HepG2 (cell line): ENCODE measurements around the gene ZFYVE27. TPM values are rescaled to one million over a fixed set of nuclear protein-coding genes. Genes with fewer than 3 reads are reported as not detected.
A peak's percentile ranks its signal among the peaks of the same experiment; 100 is the strongest.

Experiments
- CREM ChIP-seq, 2 experiments: sonication (generic) in 1 of 2; formaldehyde crosslinking in 1 of 2; IDR thresholded peaks; 2 replicates each; pipeline versions ENCODE4 v1.4.0 to v1.6.1; 2016 to 2020; ENCODE audit warnings: antibody characterized with exemption in 1 of 2, mild to moderate bottlenecking in 1 of 2, missing genetic modification reagents in 1 of 2
- DNMT1 ChIP-seq: sonication (generic); formaldehyde crosslinking; IDR thresholded peaks from 2 replicates; pipeline ENCODE4 v1.5.1; 2020; ENCODE audit warnings: mild to moderate bottlenecking, missing genetic modification reagents
- GTF2F1 ChIP-seq: fragments of 150-350 bp; IDR thresholded peaks from 2 replicates; pipeline ENCODE4 v1.6.1; 2014; ENCODE audit warnings: low read length
- HBP1 ChIP-seq: IDR thresholded peaks from 2 replicates; pipeline ENCODE4 v1.6.1; 2016; ENCODE audit warnings: low read depth, control low read depth
- HNF1A ChIP-seq, 2 experiments: sonication (generic) in 1 of 2; formaldehyde crosslinking in 1 of 2; IDR thresholded peaks; 2 replicates each; pipeline versions ENCODE4 v1.4.0 to v1.6.1; 2016 to 2020; ENCODE audit warnings: borderline replicate concordance in 1 of 2, low read depth in 1 of 2, mild to moderate bottlenecking in 1 of 2, missing genetic modification reagents in 1 of 2
- MED8 ChIP-seq: sonication (generic); formaldehyde crosslinking; IDR thresholded peaks from 2 replicates; pipeline ENCODE4 v1.8.1; 2023; ENCODE audit warnings: mild to moderate bottlenecking, missing genetic modification reagents; ENCODE audit not compliant: insufficient replicate concordance
- POLR2A ChIP-seq, 2 experiments: IDR thresholded peaks; 2 replicates each; pipeline ENCODE4 v1.6.1; 2011; ENCODE audit warnings: low read depth in 2 of 2, low read length in 2 of 2, mild to moderate bottlenecking in 1 of 2, moderate library complexity in 1 of 2; ENCODE audit not compliant: insufficient read depth in 1 of 2
- PRPF4 ChIP-seq: fragments of 200-400 bp; formaldehyde crosslinking; IDR thresholded peaks from 2 replicates; pipeline ENCODE4 v1.6.1; 2016; ENCODE audit warnings: low read length, low read depth; ENCODE audit not compliant: poor library complexity, severe bottlenecking
- RBM39 ChIP-seq: fragments of 200-400 bp; formaldehyde crosslinking; IDR thresholded peaks from one replicate; pipeline ENCODE4 v1.6.1; 2018; ENCODE audit warnings: antibody characterized with exemption, mild to moderate bottlenecking, low read depth, low read length; ENCODE audit not compliant: poor library complexity, severe bottlenecking
- SP2 ChIP-seq: sonication (generic); formaldehyde crosslinking; IDR thresholded peaks from 2 replicates; pipeline ENCODE4 v1.5.1; 2020; ENCODE audit warnings: mild to moderate bottlenecking, missing genetic modification reagents
- XRCC5 ChIP-seq: fragments of 200-400 bp; formaldehyde crosslinking; optimal IDR thresholded peaks from 2 replicates; pipeline ENCODE3; 2017; ENCODE audit warnings: mild to moderate bottlenecking, low read length
- ZBTB25 ChIP-seq: IDR thresholded peaks from 2 replicates; pipeline ENCODE4 v1.6.1; 2018; ENCODE audit warnings: missing genetic modification reagents
- ZBTB4 ChIP-seq: sonication (generic); formaldehyde crosslinking; IDR thresholded peaks from 2 replicates; pipeline ENCODE4 v1.4.0; 2020; ENCODE audit warnings: missing genetic modification reagents, mild to moderate bottlenecking, borderline replicate concordance
- ZNF713 ChIP-seq: sonication (generic); formaldehyde crosslinking; IDR thresholded peaks from 2 replicates; pipeline ENCODE4 v1.4.0; 2020; ENCODE audit warnings: mild to moderate bottlenecking, missing genetic modification reagents
- ZNF724P ChIP-seq: sonication (generic); formaldehyde crosslinking; IDR thresholded peaks from 2 replicates; pipeline ENCODE4 v1.8.0; 2022; ENCODE audit warnings: missing genetic modification reagents, borderline replicate concordance
- ZSCAN22 ChIP-seq: sonication (generic); formaldehyde crosslinking; IDR thresholded peaks from 2 replicates; pipeline ENCODE4 v1.4.0; 2020; ENCODE audit warnings: mild to moderate bottlenecking, missing genetic modification reagents
- polyA plus RNA-seq, 8 experiments: library from polyadenylated mRNA; depleted of rRNA in 3 of 8; stranded (reverse) in 7 of 8; unstranded in 1 of 8; fragments of >200 nt; fragmentation: Illumina TruSeq in 4 of 8; extraction: Trizol in 4 of 8; gene quantifications; 2 replicates each; pipeline versions ENCODE4 v1.2.1 to v1.2.3, GENCODE V29; 2011 to 2016; ENCODE audit warnings: low read depth in 4 of 8, missing spikeins in 1 of 8, mixed read lengths in 1 of 8; ENCODE audit not compliant: insufficient read depth in 1 of 8
- total RNA-seq, 5 experiments: library from RNA; depleted of rRNA; stranded (reverse); fragments of >200 nt; fragmentation: Illumina TruSeq; extraction: Trizol; gene quantifications; 2 replicates each; pipeline ENCODE4 v1.2.3, GENCODE V29; 2016; ENCODE audit warnings: low read depth in 1 of 5

ZFYVE27 gene
- total and polyA plus RNA-seq, 2 of the 13 experiments (the other 11 are each of a cell fraction or from before 2014, with no cell fraction given): 19.7 to 20.5 TPM

- no peak for TF ChIP-seq HBP1 (CRISPR knock-in tag)
- peak; percentile 95 for TF ChIP-seq XRCC5
- TF ChIP-seq CREM (IDR thresholded peaks at IDR 0.05): no peak
- TF ChIP-seq CREM (CRISPR knock-in tag; IDR thresholded peaks at IDR 0.05): no peak
- TF ChIP-seq ZBTB25 (CRISPR knock-in tag): no peak
- no peak for TF ChIP-seq POLR2A (IDR thresholded peaks at IDR 0.05; ENCODE audit: insufficient read depth in 1 of 2, low read depth in 2 of 2, low read length in 2 of 2)
- TF ChIP-seq PRPF4: no peak
- no peak for TF ChIP-seq HNF1A (IDR thresholded peaks at IDR 0.05; ENCODE audit: low read depth)
- TF ChIP-seq HNF1A (CRISPR knock-in tag; IDR thresholded peaks at IDR 0.05; ENCODE audit: borderline replicate concordance): no peak
- TF ChIP-seq ZSCAN22 (CRISPR knock-in tag): no peak
- TF ChIP-seq ZNF724P (CRISPR knock-in tag): 0 out of 2 replicates have a peak, but pooled peaks have one; percentile 63
- TF ChIP-seq SP2 (CRISPR knock-in tag): no peak
- no peak for TF ChIP-seq MED8
- no peak for TF ChIP-seq RBM39
- TF ChIP-seq ZBTB4: 0 out of 2 replicates have a peak, but pooled peaks have one; percentile 21
- TF ChIP-seq DNMT1 (CRISPR knock-in tag): 0 out of 2 replicates have a peak, but pooled peaks have one; percentile 43
- TF ChIP-seq ZNF713 (CRISPR knock-in tag): no peak
- TF ChIP-seq GTF2F1: no peak
Measured at GRCh38 chr10:97759158-97759887, 22.4 kb downstream of the ZFYVE27 start (continued).
